ENCODE measurements around the gene ITCH. TPM values are rescaled to one million over a fixed set of nuclear protein-coding genes. Genes with fewer than 3 reads are reported as not detected.
"Not testable (repeated sequence)": the region's sequence is repeated elsewhere in the genome, so short reads cannot be mapped to it uniquely, and the experiment has no call there.

ITCH gene
- total RNA-seq, result 10 to 100 TPM; 30.5 to 34.4 TPM

GRCh38 chr20:34363062-34363464 lies at the start of gene ITCH:
ITCH (plus strand) TSS chr20:34363273; CDS start chr20:34393812, 30,539 bp downstream.
- peak within 1 kb of the TSS; percentile 91 for H3K4me3 Mint-ChIP-seq
- peaks cover 16% of the 10 kb centered on the region for H3K4me1 Mint-ChIP-seq
- H3K9me3 Mint-ChIP-seq, result no peaks in the 10 kb centered on the region
- peaks cover 25% of the 10 kb centered on the region for H3K36me3 Mint-ChIP-seq (ENCODE audit: low read depth)
- no peaks in the 10 kb centered on the region for H3K27me3 Mint-ChIP-seq
- H3K27ac Mint-ChIP-seq, result peak within 1 kb of the TSS; percentile 98
- peak; percentile 100 for ATAC-seq (replicated peaks)

GRCh38 chr20:34315236-34315635 lies 47.8 kb upstream of the ITCH start:
- ATAC-seq (replicated peaks), result no peak
- Mint-ChIP-seq H3K36me3 (ENCODE audit: low read depth) (no peaks in the 10 kb centered on the region), H3K27ac (no peak overlapping the region), H3K4me1 (no peaks in the 10 kb centered on the region), H3K4me3 (no peak overlapping the region), H3K27me3 (peaks cover 6% of the 10 kb centered on the region), H3K9me3 (no peaks in the 10 kb centered on the region)

GRCh38 chr20:34316196-34316814 lies 46.8 kb upstream of the ITCH start:
- no peaks in the 10 kb centered on the region for H3K4me1 Mint-ChIP-seq
- ATAC-seq (replicated peaks), result no peak
- H3K27me3 Mint-ChIP-seq, result peaks cover 7% of the 10 kb centered on the region
- no peaks in the 10 kb centered on the region for H3K36me3 Mint-ChIP-seq (ENCODE audit: low read depth)
- no peak overlapping the region for H3K4me3 Mint-ChIP-seq
- no peak overlapping the region for H3K27ac Mint-ChIP-seq
- no peaks in the 10 kb centered on the region for H3K9me3 Mint-ChIP-seq

- Mint-ChIP-seq H3K9me3 (no peaks in the 10 kb centered on the region), H3K27me3 (peaks cover 7% of the 10 kb centered on the region), H3K27ac (no peak overlapping the region), H3K36me3 (ENCODE audit: low read depth) (no peaks in the 10 kb centered on the region), H3K4me1 (no peaks in the 10 kb centered on the region), H3K4me3 (no peak overlapping the region)
- no peak for ATAC-seq (replicated peaks)
Measured at GRCh38 chr20:34318609-34319443, 44.2 kb upstream of the ITCH start.

GRCh38 chr20:34320861-34321260 lies 42.2 kb upstream of the ITCH start:
- H3K9me3 Mint-ChIP-seq, result no peaks in the 10 kb centered on the region

GRCh38 chr20:34322267-34323105 lies 40.6 kb upstream of the ITCH start:
- no peak overlapping the region for H3K27ac Mint-ChIP-seq
- H3K27me3 Mint-ChIP-seq, result peaks cover 15% of the 10 kb centered on the region
- H3K4me3 Mint-ChIP-seq, result no peak overlapping the region
- no peaks in the 10 kb centered on the region for H3K4me1 Mint-ChIP-seq
- no peaks in the 10 kb centered on the region for H3K36me3 Mint-ChIP-seq (ENCODE audit: low read depth)
- ATAC-seq (replicated peaks), result no peak
- no peaks in the 10 kb centered on the region for H3K9me3 Mint-ChIP-seq

More at GRCh38 chr20:34320861-34321260, 42.2 kb upstream of the ITCH start:
- Mint-ChIP-seq H3K4me1 (no peaks in the 10 kb centered on the region), H3K27ac (no peak overlapping the region), H3K36me3 (ENCODE audit: low read depth) (no peaks in the 10 kb centered on the region), H3K27me3 (peaks cover 14% of the 10 kb centered on the region), H3K4me3 (no peak overlapping the region)
- no peak for ATAC-seq (replicated peaks)

- Mint-ChIP-seq H3K4me1 (no peaks in the 10 kb centered on the region), H3K4me3 (no peak overlapping the region), H3K27ac (peak overlapping the region; percentile 37), H3K9me3 (no peaks in the 10 kb centered on the region), H3K27me3 (peaks cover 15% of the 10 kb centered on the region), H3K36me3 (ENCODE audit: low read depth) (no peaks in the 10 kb centered on the region)
- ATAC-seq (replicated peaks), result no peak
Measured at GRCh38 chr20:34324541-34324940, 38.5 kb upstream of the ITCH start.

- H3K9me3 Mint-ChIP-seq, result not testable (repeated sequence)
Measured at GRCh38 chr20:34328207-34328606, 34.9 kb upstream of the ITCH start.

GRCh38 chr20:34328928-34329677 lies 34.0 kb upstream of the ITCH start:
- Mint-ChIP-seq H3K27me3 (peaks cover 9% of the 10 kb centered on the region), H3K36me3 (ENCODE audit: low read depth) (no peaks in the 10 kb centered on the region), H3K27ac (no peak overlapping the region), H3K4me1 (no peaks in the 10 kb centered on the region), H3K4me3 (no peak overlapping the region), H3K9me3 (no peaks in the 10 kb centered on the region)
- ATAC-seq (replicated peaks), result no peak

More at GRCh38 chr20:34328207-34328606, 34.9 kb upstream of the ITCH start:
- H3K27ac Mint-ChIP-seq; H3K4me3 Mint-ChIP-seq; ATAC-seq (replicated peaks); H3K4me1 Mint-ChIP-seq; H3K27me3 Mint-ChIP-seq; H3K36me3 Mint-ChIP-seq (ENCODE audit: low read depth): not testable (repeated sequence)

- not testable (repeated sequence) for H3K4me1 Mint-ChIP-seq; H3K4me3 Mint-ChIP-seq; H3K27ac Mint-ChIP-seq; ATAC-seq (replicated peaks); H3K36me3 Mint-ChIP-seq (ENCODE audit: low read depth); H3K9me3 Mint-ChIP-seq; H3K27me3 Mint-ChIP-seq
Measured at GRCh38 chr20:34330861-34331544, 32.1 kb upstream of the ITCH start.

GRCh38 chr20:34331838-34332237 lies 31.2 kb upstream of the ITCH start:
- Mint-ChIP-seq H3K27ac (no peak overlapping the region), H3K36me3 (ENCODE audit: low read depth) (no peaks in the 10 kb centered on the region), H3K9me3 (no peaks in the 10 kb centered on the region), H3K4me3 (no peak overlapping the region), H3K27me3 (no peaks in the 10 kb centered on the region), H3K4me1 (no peaks in the 10 kb centered on the region)
- no peak for ATAC-seq (replicated peaks)

- Mint-ChIP-seq H3K27ac (no peak overlapping the region), H3K9me3 (no peaks in the 10 kb centered on the region), H3K27me3 (no peaks in the 10 kb centered on the region), H3K4me3 (no peak overlapping the region), H3K36me3 (ENCODE audit: low read depth) (no peaks in the 10 kb centered on the region), H3K4me1 (no peaks in the 10 kb centered on the region)
- no peak for ATAC-seq (replicated peaks)
Measured at GRCh38 chr20:34332262-34332920, 30.7 kb upstream of the ITCH start.

GRCh38 chr20:34333786-34334185 lies 29.3 kb upstream of the ITCH start:
- Mint-ChIP-seq H3K27ac (no peak overlapping the region), H3K27me3 (no peaks in the 10 kb centered on the region), H3K9me3 (no peaks in the 10 kb centered on the region), H3K4me3 (no peak overlapping the region), H3K4me1 (no peaks in the 10 kb centered on the region), H3K36me3 (ENCODE audit: low read depth) (no peaks in the 10 kb centered on the region)
- ATAC-seq (replicated peaks), result no peak

All from activated T-helper 17 cell treated with anti-CD3 and anti-CD28 coated beads, Interleukin-2, amount 50 U/mL, for 72 hours (primary cell).